ENCODE data around the gene IL17RC.

DNA sequence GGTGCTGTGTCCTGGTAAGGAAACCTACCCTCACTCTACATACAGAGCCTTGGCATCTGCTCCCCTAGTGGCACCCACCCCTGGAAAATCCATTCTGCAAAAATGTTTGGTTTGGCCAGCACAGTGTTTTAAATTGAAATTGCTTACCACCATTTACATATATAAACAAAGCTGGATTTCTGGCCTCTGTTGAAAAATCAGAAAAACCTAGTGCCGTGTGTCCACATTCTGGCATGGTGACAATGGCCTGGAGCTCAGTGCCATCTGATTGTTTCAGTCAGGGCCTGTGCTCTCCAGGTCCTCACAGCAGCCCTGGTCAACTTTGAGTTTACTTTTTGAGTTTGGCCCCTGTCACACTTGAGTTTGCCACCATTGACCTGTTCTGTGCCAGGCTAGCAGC, 2.9 kb upstream of the IL17RC start:
- TF ChIP-seq, protein P1, sequence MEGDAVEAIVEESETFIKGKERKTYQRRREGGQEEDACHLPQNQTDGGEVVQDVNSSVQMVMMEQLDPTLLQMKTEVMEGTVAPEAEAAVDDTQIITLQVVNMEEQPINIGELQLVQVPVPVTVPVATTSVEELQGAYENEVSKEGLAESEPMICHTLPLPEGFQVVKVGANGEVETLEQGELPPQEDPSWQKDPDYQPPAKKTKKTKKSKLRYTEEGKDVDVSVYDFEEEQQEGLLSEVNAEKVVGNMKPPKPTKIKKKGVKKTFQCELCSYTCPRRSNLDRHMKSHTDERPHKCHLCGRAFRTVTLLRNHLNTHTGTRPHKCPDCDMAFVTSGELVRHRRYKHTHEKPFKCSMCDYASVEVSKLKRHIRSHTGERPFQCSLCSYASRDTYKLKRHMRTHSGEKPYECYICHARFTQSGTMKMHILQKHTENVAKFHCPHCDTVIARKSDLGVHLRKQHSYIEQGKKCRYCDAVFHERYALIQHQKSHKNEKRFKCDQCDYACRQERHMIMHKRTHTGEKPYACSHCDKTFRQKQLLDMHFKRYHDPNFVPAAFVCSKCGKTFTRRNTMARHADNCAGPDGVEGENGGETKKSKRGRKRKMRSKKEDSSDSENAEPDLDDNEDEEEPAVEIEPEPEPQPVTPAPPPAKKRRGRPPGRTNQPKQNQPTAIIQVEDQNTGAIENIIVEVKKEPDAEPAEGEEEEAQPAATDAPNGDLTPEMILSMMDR (IDR thresholded peaks at IDR 0.05) = no peak
- no peak for TF ChIP-seq POLR2AphosphoS5 (IDR thresholded peaks at IDR 0.05)
- no peak for TF ChIP-seq EP300 (IDR thresholded peaks at IDR 0.05)
